ENCODE data around the gene RASAL1.

GRCh38 chr12:113055594-113056380, 79.8 kb downstream of the RASAL1 start:
- no peak for TF ChIP-seq CTCF (IDR thresholded peaks at IDR 0.05)
- no peak for TF ChIP-seq POLR2A (IDR thresholded peaks at IDR 0.05)

All from heart left ventricle (tissue), 13 donors.